D721Med (cell line): ENCODE measurements around the gene RABEPK.

Experiments used
- DNase-seq: peaks from one replicate; pipeline ENCODE4 v3.0.0; 2011; ENCODE audit warnings: low spot score; ENCODE audit not compliant: insufficient read length
- FAIRE-seq: peaks from 2 replicates; lab custom pipeline; 2011; peaks lifted over from hg19 to GRCh38; lab: Jason Lieb, UNC
- CTCF ChIP-seq: IDR thresholded peaks from 2 replicates; pipeline ENCODE4 v1.5.1; 2012; ENCODE audit warnings: mild to moderate bottlenecking, control low read depth; ENCODE audit not compliant: insufficient read depth; ENCODE audit errors: missing control alignments

Gene RABEPK

GRCh38 chr9:125268394-125269013, 68.2 kb downstream of the RABEPK start:
- DNase-seq (no peak), FAIRE-seq (no peak)
- no peak for TF ChIP-seq CTCF

- FAIRE-seq (no peak), DNase-seq (no peak)
- no peak for TF ChIP-seq CTCF
Measured at GRCh38 chr9:125269014-125269397, 68.7 kb downstream of the RABEPK start.

GRCh38 chr9:125271081-125271480, 70.7 kb downstream of the RABEPK start:
- no peak for TF ChIP-seq CTCF
- FAIRE-seq (no peak), DNase-seq (no peak)

GRCh38 chr9:125272697-125273096, 72.4 kb downstream of the RABEPK start:
- DNase-seq (no peak), FAIRE-seq (no peak)
- TF ChIP-seq CTCF = no peak

GRCh38 chr9:125276771-125277170, 76.4 kb downstream of the RABEPK start:
- TF ChIP-seq CTCF = no peak
- DNase-seq = no peak
- FAIRE-seq = no peak

- FAIRE-seq (no peak), DNase-seq (no peak)
- TF ChIP-seq CTCF = no peak
Measured at GRCh38 chr9:125277411-125277810, 77.1 kb downstream of the RABEPK start.

- DNase-seq = no peak
- FAIRE-seq = no peak
Measured at GRCh38 chr9:125280945-125281344, 80.6 kb downstream of the RABEPK start.

More at GRCh38 chr9:125280945-125281344, 80.6 kb downstream of the RABEPK start:
- no peak for TF ChIP-seq CTCF
